Body of pancreas (tissue), 4 donors: Measurements from ENCODE around the gene RHOV. TPM values are rescaled to one million over a fixed set of nuclear protein-coding genes. Genes with fewer than 3 reads are reported as not detected.

ENCODE experiments used
- ATAC-seq: fragments of 150-250 bp; one replicate; pipeline ENCODE4 v1.9.1; 2016
- DNase-seq, 4 donors: peaks; one replicate each; pipeline ENCODE4 v3.0.0-alpha.2; 2019
- H3K27ac ChIP-seq, 4 donors: fragments of 200-600 bp; sonication (generic); 1 replicate in 3 of 4; 2 replicates in 1 of 4; pipeline versions ENCODE4 v1.5.1 to v1.6.1; 2016 to 2019; ENCODE audit warnings: mild to moderate bottlenecking in 1 of 4, mixed read lengths in 1 of 4, moderate library complexity in 1 of 4
- H3K27me3 ChIP-seq, 2 donors: fragments of 200-600 bp; sonication (generic); one replicate each; pipeline ENCODE4 v1.6.0; 2016; ENCODE audit warnings: mild to moderate bottlenecking in 1 of 2
- H3K36me3 ChIP-seq, 2 donors: fragments of 200-600 bp; sonication (generic); replicated peaks in 1 of 2; 2 replicates each; pipeline ENCODE4 v1.5.1; 2016; ENCODE audit warnings: low read depth in 2 of 2; ENCODE audit not compliant: insufficient read depth in 1 of 2
- H3K4me1 ChIP-seq: fragments of 200-600 bp; sonication (generic); one replicate; pipeline ENCODE4 v1.6.0; 2016
- H3K4me3 ChIP-seq, 2 donors: fragments of 200-600 bp; sonication (generic); 1 replicate in 1 of 2; 2 replicates in 1 of 2; pipeline ENCODE4 v1.5.1; 2016 to 2019
- H3K9me3 ChIP-seq, 3 donors: fragments of 200-600 bp; sonication (generic); 1 replicate in 2 of 3; 2 replicates in 1 of 3; pipeline ENCODE4 v1.5.1; 2016
- POLR2A ChIP-seq, 3 donors: fragments of 450-650 bp; IDR thresholded peaks; one replicate each; pipeline ENCODE4 v1.6.1; 2016; ENCODE audit warnings: antibody characterized with exemption in 3 of 3, mild to moderate bottlenecking in 2 of 3
- WGBS, 2 donors: methylation state at CpG; one replicate each; pipeline ENCODE4 v1.1.5; 2017; 5-methylcytosine and 5-hydroxymethylcytosine counted together
- intact Hi-C: fragments of 100-400 bp; cut with DNase I; formaldehyde crosslinking; loops from one replicate; pipeline ENCODE4 v1.15.1; 2023
- total RNA-seq, 2 donors: library from RNA; depleted of rRNA; stranded (reverse); fragments of >200 nt; gene quantifications; one replicate each; pipeline ENCODE4 v1.1.0, GENCODE V29; 2016
- TF ChIP-seq, protein P1 (sequence below), 7 experiments: fragments of 450-650 bp in 4 of 7; fragments of 200-600 bp in 3 of 7; sonication (generic) in 3 of 7; IDR thresholded peaks; one replicate each; pipeline ENCODE4 v1.5.1; 2016 to 2019; ENCODE audit warnings: antibody characterized with exemption in 7 of 7

RHOV gene
- total RNA-seq, 2 donors from 2014 or later = 6.2 to 6.3 TPM

- Histone ChIP-seq H3K36me3 (no peaks in the 10 kb centered on the region), H3K4me3 (no peak overlapping the region), H3K27me3 (no peaks in the 10 kb centered on the region), H3K4me1 (no peaks in the 10 kb centered on the region), H3K27ac (peak overlapping the region in 1 of 4 donors; percentile 17), H3K9me3 (no peaks in the 10 kb centered on the region)
- DNase-seq = no peak
- no peak for ATAC-seq
- WGBS, 2 donors = 68 to 80% methylated on average over 3 to 19 of the region's 19 CpGs
- intact Hi-C loops = no loop called here
- TF ChIP-seq POLR2A (IDR thresholded peaks at IDR 0.05) = no peak
- TF ChIP-seq, protein P1, sequence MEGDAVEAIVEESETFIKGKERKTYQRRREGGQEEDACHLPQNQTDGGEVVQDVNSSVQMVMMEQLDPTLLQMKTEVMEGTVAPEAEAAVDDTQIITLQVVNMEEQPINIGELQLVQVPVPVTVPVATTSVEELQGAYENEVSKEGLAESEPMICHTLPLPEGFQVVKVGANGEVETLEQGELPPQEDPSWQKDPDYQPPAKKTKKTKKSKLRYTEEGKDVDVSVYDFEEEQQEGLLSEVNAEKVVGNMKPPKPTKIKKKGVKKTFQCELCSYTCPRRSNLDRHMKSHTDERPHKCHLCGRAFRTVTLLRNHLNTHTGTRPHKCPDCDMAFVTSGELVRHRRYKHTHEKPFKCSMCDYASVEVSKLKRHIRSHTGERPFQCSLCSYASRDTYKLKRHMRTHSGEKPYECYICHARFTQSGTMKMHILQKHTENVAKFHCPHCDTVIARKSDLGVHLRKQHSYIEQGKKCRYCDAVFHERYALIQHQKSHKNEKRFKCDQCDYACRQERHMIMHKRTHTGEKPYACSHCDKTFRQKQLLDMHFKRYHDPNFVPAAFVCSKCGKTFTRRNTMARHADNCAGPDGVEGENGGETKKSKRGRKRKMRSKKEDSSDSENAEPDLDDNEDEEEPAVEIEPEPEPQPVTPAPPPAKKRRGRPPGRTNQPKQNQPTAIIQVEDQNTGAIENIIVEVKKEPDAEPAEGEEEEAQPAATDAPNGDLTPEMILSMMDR (IDR thresholded peaks at IDR 0.05) = no peak
Measured at GRCh38 chr15:40918799-40919392, 44.9 kb upstream of the RHOV start.

- no peak for DNase-seq
- H3K4me1 ChIP-seq = no peaks in the 10 kb centered on the region
- WGBS, 2 donors = 67 to 75% methylated on average over 6 to 15 of the region's 15 CpGs
Measured at GRCh38 chr15:40918146-40918798, 44.2 kb upstream of the RHOV start.

DNA sequence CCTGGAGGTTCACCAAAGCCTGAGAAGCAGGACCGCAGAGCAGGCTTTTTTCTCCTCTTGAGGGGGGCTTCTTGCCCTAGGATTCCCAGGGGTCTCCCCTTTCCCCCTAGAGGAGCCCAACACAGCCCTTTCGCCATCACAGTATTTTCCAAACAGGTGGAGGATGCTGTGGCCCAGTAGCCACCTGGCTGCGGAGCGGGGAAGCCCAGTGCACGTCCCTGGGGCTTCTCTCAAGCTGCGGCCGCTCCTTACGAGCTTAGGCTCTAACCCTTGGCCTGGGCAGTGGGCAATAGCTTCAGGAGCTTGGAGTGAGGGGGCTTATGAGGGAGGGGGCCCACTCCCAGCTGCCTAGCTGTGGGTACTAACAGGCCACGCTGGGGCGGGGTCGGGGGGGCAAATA lies 43.6 kb upstream of the RHOV start:
- no peaks in the 10 kb centered on the region for H3K4me1 ChIP-seq
- no peak overlapping the region for H3K4me3 ChIP-seq
- H3K36me3 ChIP-seq = no peaks in the 10 kb centered on the region
- intact Hi-C loops = no loop called here
- WGBS, 2 donors = 63 to 75% methylated on average over 10 to 11 of the region's 11 CpGs
- ATAC-seq = no peak
- TF ChIP-seq, protein P1 (IDR thresholded peaks at IDR 0.05) = no peak
- no peak for TF ChIP-seq POLR2A (IDR thresholded peaks at IDR 0.05)
- no peaks in the 10 kb centered on the region for H3K9me3 ChIP-seq
- no peaks in the 10 kb centered on the region for H3K27me3 ChIP-seq
- H3K27ac ChIP-seq = no peak overlapping the region
- no peak for DNase-seq

More at GRCh38 chr15:40918146-40918798, 44.2 kb upstream of the RHOV start:
- peak; percentile 46 for ATAC-seq
- H3K9me3 ChIP-seq = no peaks in the 10 kb centered on the region
- peak overlapping the region in 1 of 4 donors; percentile 17 for H3K27ac ChIP-seq
- H3K4me3 ChIP-seq = no peak overlapping the region
- intact Hi-C loops = no loop called here
- no peaks in the 10 kb centered on the region for H3K36me3 ChIP-seq
- no peaks in the 10 kb centered on the region for H3K27me3 ChIP-seq
- TF ChIP-seq POLR2A (IDR thresholded peaks at IDR 0.05) = no peak
- TF ChIP-seq, protein P1 (IDR thresholded peaks at IDR 0.05) = no peak

- no peak overlapping the region for H3K27ac ChIP-seq
- DNase-seq (no peak), ATAC-seq (no peak)
- intact Hi-C loops = no loop called here
- 61 to 100% methylated on average over 1 to 6 of the region's 6 CpGs for WGBS, 2 donors
- no peaks in the 10 kb centered on the region for H3K4me1 ChIP-seq
- TF ChIP-seq POLR2A (IDR thresholded peaks at IDR 0.05) = no peak
- TF ChIP-seq, protein P1 (IDR thresholded peaks at IDR 0.05) = no peak
- no peaks in the 10 kb centered on the region for H3K36me3 ChIP-seq
- no peak overlapping the region for H3K4me3 ChIP-seq
- no peaks in the 10 kb centered on the region for H3K27me3 ChIP-seq
- H3K9me3 ChIP-seq = no peaks in the 10 kb centered on the region
Measured at GRCh38 chr15:40915679-40916078, 41.6 kb upstream of the RHOV start.
